GM19372 (cell line): ENCODE data around the gene COMMD2.

Source experiments
- ATAC-seq: cut with Tn5 transposase; IDR thresholded peaks from one replicate; pipeline ENCODE4 v1.9.1; 2021; ENCODE audit warnings: mild to moderate bottlenecking, low read depth, moderate library complexity; ENCODE audit not compliant: unreplicated experiment

Gene COMMD2

DNA sequence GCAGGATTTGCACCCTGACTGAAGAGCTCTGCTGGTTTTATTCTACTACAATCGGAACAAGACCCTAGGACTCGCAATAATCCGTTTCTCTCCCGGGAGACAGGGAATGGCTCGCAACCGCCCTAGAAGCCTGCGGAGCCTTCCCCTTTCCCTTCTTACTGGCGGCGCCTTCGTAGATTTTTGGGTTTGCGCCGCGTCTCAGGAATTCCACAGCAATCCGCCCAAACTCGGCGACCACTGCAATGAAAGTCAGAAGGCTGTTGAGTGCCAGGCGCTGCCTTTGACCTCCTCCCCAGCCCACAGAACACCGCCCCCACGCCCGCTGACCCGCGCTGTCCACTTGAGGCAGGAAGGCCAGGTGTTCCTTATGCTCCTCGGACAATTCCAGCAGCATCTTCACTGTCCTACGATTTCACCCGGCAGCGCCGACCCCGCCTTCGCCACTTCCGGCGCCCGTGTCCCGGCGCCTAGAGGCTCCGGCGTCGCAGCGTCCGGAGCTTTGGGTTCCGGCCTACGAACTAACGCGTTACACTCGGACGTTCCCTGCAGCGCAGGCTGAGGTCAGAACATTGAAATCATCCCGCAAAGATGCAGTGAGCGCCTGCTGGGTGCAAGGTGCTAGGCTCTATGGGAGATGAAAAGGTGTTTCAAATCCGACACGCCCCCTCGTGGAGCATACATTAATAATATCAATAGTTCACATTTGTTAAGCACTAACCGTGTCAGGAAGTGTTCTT is at the start of gene COMMD2:
TSS of gene COMMD2 (minus strand) at position 439 of the 737 bp plus-strand sequence. CDS start at position 394, 45 bp downstream.
- peak; percentile 99 for ATAC-seq

DNA sequence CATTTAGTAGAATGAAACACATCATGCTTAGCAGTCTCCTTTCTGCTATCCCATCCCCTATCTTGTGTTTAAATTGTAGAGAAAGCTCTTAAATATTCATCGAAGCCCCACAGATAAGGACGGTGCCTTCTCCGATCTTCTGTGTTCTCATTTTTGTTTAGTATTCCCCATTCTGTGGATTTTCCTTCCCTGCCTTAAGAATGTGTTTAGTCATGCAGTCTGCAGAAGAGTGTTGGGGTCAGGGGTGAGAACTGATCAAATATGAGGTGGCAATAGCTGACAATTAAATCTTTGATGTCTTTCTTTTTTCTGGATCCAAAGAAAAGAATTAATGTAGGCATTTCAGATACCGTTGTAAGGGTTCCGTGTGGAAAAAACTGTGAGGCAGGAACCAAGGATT is 49.4 kb upstream of the COMMD2 start:
- no peak for ATAC-seq

DNA sequence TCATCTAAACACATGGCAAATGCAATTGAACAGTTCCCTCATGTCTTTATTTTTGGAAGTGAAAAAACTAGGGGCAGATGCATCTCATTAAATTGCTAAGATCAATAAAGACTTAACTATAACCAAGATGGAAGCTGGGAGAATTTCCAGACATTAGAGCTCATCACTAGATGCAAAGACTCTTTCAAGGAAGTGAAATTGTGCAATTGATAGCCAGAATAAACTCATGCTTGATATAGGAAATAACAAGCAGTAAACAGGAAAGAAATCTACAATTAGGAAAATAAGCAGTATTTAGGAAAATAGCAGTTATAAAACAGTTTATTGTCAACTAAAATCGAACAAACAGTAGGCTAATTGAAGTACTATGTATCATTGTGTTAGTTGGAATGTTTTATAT is 48.9 kb upstream of the COMMD2 start:
- ATAC-seq: no peak

DNA sequence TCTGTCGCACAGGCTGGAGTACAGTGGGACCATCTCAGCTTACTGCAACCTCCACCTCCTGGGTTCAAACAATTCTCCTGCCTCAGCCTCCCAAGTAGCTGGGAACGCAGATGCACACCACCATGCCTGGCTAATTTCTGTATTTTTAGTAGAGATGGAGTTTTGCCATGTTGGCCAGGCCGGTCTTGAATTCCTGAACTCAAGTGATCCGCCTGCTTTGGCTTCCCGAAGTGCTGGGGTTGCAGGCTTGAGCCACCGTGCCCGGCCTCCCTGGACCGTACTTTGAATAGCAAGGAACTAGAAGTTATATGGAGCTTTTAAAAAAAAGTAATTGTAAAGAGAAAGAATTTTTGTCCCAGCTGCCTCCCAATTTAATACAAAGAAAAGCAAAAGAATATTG is 48.4 kb upstream of the COMMD2 start:
- ATAC-seq: no peak

DNA sequence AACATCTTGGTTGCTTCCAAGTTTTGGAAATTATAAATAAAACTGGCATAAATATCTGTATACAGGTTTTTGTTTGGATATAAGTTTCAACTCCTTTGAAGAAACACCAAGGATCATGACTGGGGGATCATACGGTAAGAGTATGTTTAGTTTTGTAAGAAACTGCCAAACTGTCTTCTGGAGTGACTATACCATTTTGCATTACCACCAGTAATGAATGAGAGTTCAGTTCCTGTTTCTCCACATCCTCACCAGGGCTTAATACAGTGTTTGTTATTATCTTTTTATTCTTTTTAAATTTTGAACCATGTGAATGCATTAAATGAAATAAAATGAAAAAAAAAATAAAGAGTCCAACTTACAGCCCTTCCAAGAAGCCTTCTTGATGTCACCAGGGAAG is 43.7 kb upstream of the COMMD2 start:
- no peak for ATAC-seq

DNA sequence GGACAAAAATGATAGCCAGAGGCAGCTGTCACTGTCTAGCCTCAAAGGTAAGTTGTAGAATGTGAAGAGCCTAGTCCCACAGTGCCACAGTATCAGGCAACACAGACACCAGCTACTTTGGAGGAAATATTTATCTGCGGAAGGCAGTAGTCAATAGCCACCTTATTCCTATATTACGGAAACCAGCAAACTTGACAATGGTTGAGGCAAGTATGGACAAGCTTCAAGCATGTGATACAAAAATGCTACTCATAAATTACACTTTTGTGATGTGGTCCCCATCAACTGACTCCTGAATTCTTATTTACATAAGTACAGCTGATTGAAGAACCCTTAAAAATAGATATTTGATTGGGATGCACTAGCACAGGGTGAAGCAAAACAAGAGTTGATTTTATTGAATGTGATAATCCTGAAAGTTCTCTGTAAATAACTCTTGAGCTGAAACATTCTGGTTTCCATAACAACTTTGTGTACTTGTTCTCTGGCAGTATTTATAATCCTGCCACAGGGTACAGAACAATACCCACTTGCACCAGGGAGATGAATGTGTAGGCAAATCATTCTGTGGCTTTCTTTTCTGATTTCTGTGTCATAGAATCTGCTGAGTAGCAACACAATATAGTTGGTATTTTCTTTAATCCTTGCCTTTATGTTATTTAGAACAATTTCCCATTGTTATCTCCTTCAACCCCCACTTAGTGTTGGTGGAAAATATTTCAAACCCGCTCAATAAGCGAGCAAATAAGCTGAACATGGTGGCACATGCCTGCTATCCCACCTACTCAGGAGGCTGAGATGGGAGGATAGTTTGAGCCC is 40.4 kb upstream of the COMMD2 start, which contains the start of gene ANKUB1:
TSS of gene ANKUB1 (minus strand) at position 103 of the 819 bp plus-strand sequence. CDS start 188 bp downstream, outside the sequence.
- ATAC-seq: no peak

DNA sequence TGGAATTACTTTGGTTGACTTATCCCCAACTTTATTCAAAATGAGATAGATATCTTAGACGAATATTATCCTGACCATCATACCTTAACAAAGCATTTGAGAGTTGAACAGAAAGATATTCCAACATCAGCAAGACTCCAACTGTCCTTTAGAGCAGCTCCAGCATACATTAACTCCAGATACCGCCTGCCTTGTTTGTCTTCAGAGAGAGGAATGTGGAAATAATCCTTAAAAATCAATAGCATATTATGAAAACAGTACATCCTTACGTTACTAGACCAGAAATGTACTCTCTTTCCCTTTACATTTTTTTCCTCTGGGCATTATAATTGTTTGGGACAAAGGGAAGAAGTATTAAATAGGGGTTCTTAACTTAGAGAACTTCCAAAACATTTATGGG is 38.4 kb upstream of the COMMD2 start:
- no peak for ATAC-seq

DNA sequence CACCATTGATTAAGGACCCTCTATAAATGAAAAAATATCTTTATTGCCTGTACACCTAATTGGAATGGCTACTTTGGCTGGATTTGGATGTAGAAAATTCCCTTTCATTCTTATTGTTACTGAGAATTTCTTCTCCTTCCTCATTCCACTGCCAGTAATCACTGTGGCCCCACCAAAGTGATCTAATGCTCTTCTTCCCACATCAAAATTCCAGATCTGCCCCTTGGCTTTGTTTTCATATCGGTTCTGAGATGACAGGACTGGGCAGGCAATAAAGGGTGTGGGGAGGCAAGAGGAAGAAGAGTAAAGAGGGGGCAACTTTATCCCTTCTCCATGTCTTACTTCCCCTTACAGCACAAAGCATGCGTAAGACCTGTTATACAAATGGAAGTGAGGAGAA is 38.0 kb upstream of the COMMD2 start:
- ATAC-seq: no peak

DNA sequence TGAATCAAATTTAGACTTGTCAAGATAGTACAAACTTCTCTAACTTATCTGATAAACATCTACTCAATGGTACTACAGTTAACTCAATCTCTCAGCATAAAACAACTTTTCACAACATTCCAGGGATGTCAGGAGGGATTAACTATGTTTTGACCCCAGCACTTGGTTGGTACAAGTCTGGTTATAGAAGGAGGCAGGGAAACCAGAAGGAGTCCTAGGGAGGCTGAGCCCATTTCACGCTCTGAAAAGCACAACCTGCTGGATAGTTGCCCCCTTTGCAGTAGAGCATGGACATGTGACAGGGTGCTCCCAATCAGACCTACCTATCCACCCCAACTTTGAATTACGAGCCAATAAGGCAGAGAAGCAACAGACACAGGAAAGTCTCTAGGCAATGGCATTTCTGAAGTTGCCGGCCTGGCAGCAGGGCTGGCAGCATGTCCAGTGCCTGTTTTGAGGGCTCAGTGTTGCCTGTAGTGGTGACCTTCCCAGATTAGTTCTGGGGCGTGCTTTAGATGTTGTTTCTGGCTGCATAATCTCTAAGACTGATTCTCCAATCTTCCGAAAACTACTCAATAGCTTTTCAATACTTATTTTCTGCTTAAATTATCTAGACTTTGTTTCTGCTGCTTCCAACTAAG is 31.9 kb upstream of the COMMD2 start:
- ATAC-seq: no peak

DNA sequence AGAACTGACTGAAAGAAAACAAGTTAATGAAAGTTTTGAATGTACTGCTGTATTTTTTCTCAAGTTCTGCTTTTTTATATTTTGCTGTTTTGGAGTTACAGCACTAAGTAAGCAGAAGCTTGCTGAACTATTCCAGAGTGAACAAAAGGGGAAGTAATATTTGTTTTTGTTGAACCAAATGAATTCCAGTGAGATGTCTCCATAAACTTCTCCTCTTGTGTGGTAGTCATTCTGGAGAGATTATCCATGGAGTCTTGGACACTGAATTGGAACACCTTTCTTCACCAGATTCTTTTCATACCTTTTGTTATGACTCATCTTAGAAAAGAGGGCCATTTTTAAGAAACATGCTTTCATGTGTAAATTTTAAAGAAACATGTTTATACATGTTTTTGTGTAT is 31.3 kb upstream of the COMMD2 start:
- no peak for ATAC-seq

DNA sequence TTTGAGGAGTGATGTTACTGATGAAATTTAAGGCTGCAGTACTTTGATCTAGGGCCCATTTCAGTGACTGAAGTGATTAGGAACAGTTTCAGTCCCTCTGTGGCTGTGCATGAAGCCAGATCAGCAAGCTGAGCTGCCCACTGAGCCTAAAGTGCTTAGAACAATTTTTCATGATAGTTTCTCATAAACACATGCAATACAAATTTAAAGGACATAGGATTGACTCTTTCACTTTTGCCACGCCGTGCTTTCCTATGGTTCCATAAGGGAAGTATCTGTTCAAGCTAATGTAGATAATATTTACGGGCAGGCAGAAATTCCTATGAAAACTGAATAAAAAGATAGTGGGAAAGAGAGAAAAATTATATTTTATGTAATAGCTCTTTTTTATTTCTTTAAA is 29.5 kb upstream of the COMMD2 start:
- no peak for ATAC-seq

DNA sequence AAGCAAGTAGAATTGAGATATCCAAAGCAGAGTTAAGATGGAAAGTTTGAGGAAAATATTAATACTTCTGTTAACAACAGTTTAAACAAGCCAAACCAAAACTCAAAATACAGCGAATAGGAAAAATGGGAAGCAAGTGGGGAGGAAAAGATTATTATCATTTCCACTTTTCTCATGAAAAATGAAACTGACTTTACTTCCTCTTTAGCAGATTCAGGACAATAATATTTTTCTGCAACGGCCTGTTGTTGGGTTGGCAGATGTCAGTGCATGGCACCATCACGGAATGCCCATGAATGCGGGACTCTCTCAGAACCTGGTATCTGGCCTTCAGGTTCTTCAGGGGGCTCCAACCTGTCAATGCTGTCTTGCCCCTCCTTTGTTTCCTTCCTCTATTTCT is 28.9 kb upstream of the COMMD2 start:
- no peak for ATAC-seq

DNA sequence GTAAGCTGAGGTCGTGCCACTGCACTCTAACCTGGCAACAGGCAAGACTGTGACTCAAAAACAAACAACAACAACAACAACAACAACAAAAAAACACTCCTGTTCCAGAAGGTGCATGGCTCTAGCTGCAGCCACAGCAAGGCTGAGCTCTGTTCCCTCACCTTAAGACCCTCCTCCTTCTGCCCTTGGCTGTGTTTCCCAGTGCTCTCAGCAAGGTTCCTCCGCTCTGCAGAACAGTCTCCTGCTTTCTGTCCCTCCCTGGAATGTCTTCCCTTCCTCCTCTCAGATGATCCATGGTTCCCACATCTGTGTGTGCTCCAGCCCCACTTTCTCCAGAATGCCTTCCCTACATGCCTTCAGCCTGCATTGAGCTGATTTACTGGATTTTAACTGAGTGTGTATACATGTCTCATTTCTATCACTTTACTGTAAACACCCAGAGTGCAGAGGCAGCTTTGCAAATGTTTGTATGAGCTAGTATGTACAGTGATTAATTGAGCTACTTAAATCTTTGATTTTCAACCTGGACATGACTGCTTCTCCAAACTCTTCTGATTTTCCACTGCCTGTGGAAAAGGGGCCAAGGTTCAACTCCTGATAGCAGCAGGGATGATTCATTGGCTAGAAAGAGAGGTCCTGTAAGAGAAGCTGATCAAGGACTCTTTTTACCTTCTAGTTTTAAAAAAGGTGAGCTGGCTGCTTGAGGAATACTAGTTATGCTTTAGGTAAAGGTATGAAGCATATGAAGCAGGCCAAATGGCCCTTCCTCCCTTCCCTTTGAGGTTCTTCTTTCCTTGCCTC is 25.3 kb upstream of the COMMD2 start:
- ATAC-seq: no peak

DNA sequence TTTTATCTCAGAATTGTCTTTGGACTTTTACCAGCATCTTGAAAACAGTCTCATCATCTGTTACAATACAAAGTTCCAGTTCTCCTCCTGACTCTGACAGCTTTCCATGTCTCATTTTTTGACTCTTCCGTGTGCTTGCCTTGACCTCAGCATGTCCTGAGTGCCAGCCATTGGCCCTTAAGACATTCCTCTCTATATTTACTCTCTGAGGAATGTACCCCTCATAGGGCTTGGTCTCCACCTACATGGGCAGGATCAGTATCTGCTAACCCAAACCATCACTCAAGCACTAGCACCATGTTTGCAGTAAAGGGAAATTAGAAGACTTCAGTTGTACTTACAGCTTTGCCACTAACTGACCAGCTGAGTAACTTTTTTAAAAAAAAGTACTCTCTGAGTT is 23.9 kb upstream of the COMMD2 start:
- no peak for ATAC-seq

DNA sequence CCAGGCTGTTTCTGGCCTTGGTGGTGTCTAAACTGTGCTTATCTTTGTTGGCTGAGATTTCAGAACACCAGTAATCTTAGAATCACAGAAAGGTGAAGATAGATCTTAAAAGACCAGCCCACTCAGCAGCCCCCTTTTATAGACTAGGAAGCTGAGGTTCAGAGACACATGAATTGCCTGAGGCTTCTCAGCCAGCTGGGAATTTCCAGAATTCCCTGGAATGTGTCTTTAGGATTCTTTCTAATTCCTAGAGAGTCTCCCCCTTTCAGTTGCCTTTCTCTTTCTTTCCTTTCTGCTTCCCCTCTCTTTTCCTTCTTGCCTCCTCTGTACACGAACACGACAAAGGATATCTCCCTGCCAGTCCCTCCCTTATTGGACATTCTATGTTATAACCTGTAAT is 20.6 kb upstream of the COMMD2 start:
- no peak for ATAC-seq

DNA sequence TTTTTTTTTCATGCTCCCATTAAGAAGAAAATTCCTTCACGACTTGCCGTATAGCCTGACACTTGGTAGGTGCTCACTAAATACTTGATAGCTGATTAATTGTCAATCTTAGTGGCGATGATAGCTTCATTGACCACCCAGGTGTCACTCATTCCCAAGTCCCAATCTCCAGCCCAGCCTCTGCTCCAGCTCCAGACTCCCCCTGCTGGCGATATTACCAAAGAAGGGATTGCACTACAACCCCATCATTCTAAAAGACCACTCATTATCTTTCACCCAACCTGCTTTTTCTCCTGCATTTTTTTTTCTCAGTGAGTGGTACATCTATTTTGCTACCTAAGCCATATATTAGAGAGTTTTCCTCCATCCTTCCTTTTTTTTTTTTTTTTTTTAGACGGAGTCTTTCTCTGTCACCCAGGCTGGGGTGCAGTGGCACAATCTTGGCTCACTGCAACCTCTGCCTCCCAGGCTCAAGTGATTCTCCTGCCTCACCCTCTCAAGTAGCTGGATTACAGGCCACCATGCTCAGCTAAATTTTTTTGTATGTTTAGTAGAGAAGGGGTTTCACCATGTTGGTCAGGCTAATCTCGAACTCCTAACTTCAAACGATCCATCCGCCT is 19.5 kb upstream of the COMMD2 start:
- ATAC-seq: no peak

DNA sequence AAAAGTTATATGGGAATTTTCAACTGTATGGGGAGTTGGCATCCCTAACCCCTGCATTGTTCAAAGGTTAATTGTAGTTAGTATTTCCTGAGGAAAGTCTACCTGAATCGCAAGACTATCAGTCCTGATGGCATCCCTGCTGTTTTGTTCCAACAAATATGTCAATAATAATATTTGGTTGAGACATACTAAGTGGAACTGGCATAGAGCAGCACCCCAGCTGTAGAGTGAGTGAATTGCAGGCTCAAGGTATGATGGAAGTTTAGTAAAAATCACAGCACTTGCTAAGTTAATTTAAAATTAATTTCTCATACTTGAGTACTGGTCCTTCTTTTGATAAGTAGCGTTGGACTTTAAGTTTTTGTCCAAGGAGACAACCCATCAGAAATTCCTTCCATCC is 18.0 kb upstream of the COMMD2 start:
- no peak for ATAC-seq

DNA sequence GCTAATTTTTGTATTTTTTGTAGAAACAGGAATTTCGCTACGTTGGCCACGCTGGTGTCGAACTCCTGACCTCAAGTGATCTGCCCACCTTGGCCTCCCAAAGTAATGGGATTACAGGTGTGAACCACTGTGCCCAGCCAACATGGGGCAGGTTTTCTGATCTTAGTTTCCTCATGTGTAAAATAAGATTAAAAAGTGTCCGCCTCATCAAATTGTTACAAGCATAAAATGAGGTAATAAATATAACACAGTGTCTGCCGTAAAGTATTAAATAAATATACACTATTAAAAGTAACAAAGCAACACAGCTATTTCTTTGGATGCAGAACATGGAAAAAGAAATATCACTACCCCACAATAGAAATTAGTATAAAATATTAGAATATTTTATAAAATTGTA is 16.4 kb upstream of the COMMD2 start:
- no peak for ATAC-seq

DNA sequence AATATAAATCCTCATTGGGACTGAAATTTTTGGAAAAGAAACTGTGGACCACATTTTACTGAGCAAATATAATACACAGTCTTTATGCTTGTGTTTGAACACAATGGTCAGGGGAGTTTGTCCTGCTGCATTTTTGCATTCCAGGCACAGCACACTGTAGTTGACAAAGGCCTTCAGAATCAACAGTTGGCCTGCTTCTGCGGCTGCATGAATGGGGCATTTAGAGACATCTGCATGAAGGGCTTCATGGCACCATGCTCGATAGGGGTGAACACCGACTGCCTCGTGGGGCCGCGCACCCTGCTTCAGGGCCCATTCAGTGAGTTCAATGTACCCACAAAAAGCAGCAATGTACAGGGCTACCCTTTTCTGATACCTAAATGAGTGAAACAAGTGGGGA is 15.4 kb upstream of the COMMD2 start:
- no peak for ATAC-seq

DNA sequence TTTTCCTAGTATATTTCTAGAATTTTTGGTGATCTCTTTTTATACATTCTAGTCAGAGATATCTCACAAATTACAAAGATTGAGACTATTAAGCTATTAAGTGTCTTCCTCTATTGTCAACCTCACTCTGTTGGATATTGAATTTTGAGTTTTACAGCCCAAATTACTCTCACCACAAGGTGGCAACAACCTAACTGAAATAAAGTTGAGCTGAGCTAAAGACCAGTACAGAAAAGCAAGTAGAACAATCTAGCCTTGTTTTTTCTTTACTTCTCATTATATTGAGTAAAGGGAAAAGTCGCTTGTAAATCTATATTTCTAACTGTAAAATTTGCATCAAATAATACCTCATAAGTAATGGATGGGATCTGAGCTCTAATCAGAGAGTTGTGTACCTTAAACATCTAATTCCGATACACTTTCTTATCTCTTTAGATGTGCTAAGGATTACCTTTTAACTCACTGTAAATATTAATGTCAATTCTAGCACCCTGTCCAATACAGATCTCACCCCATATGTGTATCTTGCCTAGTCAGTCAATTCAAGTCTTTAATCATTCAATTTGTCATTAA is 13.6 kb upstream of the COMMD2 start:
- ATAC-seq: no peak
